Naive thymus-derived CD4-positive, alpha-beta T cell (primary cell): Measurements from ENCODE around the gene HPF1. TPM values are rescaled to one million over a fixed set of nuclear protein-coding genes. Genes with fewer than 3 reads are reported as not detected.
A peak's percentile ranks its signal among the peaks of the same experiment; 100 is the strongest.
"Not testable (repeated sequence)": the region's sequence is repeated elsewhere in the genome, so short reads cannot be mapped to it uniquely, and the experiment has no call there.

Experiments
- ATAC-seq: fragments of 150-1000 bp; cut with Tn5 transposase; 2 replicates; pipeline ENCODE4 v1.10.0; 2021; ENCODE audit warnings: mild to moderate bottlenecking, moderate library complexity
- CTCF ChIA-PET: fragments of 350-600 bp; sonication (Branson Sonifier 250); formaldehyde crosslinking; loops from one replicate; lab custom pipeline; 2021; ENCODE audit warnings: antibody characterized with exemption; lab: Charles Lee
- POLR2A ChIA-PET: fragments of 350-600 bp; sonication (Branson Sonifier 250); formaldehyde crosslinking; loops from one replicate; lab custom pipeline; 2021; ENCODE audit warnings: antibody characterized with exemption, inconsistent platforms; lab: Charles Lee
- DNase-seq, 9 donors: peaks; one replicate each; pipeline versions ENCODE4 v3.0.0 to v3.0.0-alpha.2; 2020 to 2022; ENCODE audit warnings: mixed read lengths in 1 of 9
- H3K27ac ChIP-seq: one replicate; pipeline ENCODE4 v1.7.0; 2013; ENCODE audit warnings: mild to moderate bottlenecking, low read depth, low read length, moderate library complexity
- H3K27me3 ChIP-seq, 2 donors: one replicate each; pipeline ENCODE4 v1.7.0; 2013; ENCODE audit warnings: low read length in 2 of 2, mild to moderate bottlenecking in 2 of 2, moderate library complexity in 2 of 2; ENCODE audit not compliant: control insufficient read depth in 2 of 2, insufficient read depth in 2 of 2
- H3K36me3 ChIP-seq, 3 experiments: 1 replicate in 2 of 3; 2 replicates in 1 of 3; pipeline ENCODE4 v1.7.0; 2013; ENCODE audit warnings: low read length in 3 of 3, mild to moderate bottlenecking in 3 of 3, moderate library complexity in 1 of 3; ENCODE audit not compliant: insufficient read depth in 3 of 3, control insufficient read depth in 2 of 3
- H3K4me1 ChIP-seq, 2 donors: one replicate each; pipeline ENCODE4 v1.7.0; 2013; ENCODE audit warnings: low read length in 2 of 2, mild to moderate bottlenecking in 2 of 2, moderate library complexity in 1 of 2; ENCODE audit not compliant: control insufficient read depth in 2 of 2, insufficient read depth in 2 of 2
- H3K4me3 ChIP-seq: 2 replicates; pipeline ENCODE4 v1.7.0; 2013; ENCODE audit warnings: mild to moderate bottlenecking, low read length
- H3K9me3 ChIP-seq, 3 experiments: 1 replicate in 2 of 3; 2 replicates in 1 of 3; pipeline ENCODE4 v1.7.0; 2013; ENCODE audit warnings: low read length in 3 of 3; ENCODE audit not compliant: control insufficient read depth in 2 of 3
- H3K27ac Mint-ChIP-seq, 9 donors: one replicate each; pipeline ENCODE4 v1.8.0; 2020 to 2022; ENCODE audit warnings: mixed read lengths in 9 of 9, mild to moderate bottlenecking in 8 of 9, moderate library complexity in 5 of 9, inconsistent platforms in 2 of 9
- H3K27me3 Mint-ChIP-seq, 5 donors: one replicate each; pipeline ENCODE4 v1.8.0; 2021 to 2022; ENCODE audit warnings: mixed read lengths in 5 of 5, mild to moderate bottlenecking in 1 of 5
- H3K36me3 Mint-ChIP-seq, 5 donors: one replicate each; pipeline ENCODE4 v1.8.0; 2020 to 2022; ENCODE audit warnings: mixed read lengths in 5 of 5, mild to moderate bottlenecking in 3 of 5, inconsistent platforms in 1 of 5
- H3K4me1 Mint-ChIP-seq, 7 donors: one replicate each; pipeline ENCODE4 v1.8.0; 2020 to 2022; ENCODE audit warnings: mixed read lengths in 7 of 7, mild to moderate bottlenecking in 3 of 7, inconsistent platforms in 1 of 7
- H3K4me3 Mint-ChIP-seq, 10 donors: one replicate each; pipeline ENCODE4 v1.8.0; 2020 to 2022; ENCODE audit warnings: mild to moderate bottlenecking in 10 of 10, mixed read lengths in 10 of 10, moderate library complexity in 6 of 10, inconsistent platforms in 2 of 10
- H3K9me3 Mint-ChIP-seq, 11 donors: one replicate each; pipeline ENCODE4 v1.8.0; 2020 to 2022; ENCODE audit warnings: mixed read lengths in 11 of 11, mild to moderate bottlenecking in 4 of 11, inconsistent platforms in 1 of 11, moderate library complexity in 1 of 11
- intact Hi-C, 2 donors: fragments of 100-400 bp; cut with micrococcal nuclease; formaldehyde crosslinking; loops; one replicate each; pipeline ENCODE4 v1.15.1; 2023
- polyA plus RNA-seq, 2 donors: library from polyadenylated mRNA; unstranded; fragments of 300-500 nt; fragmentation: Illumina TruSeq; gene quantifications; one replicate each; pipeline ENCODE4 v1.2.3, GENCODE V29; 2021
- total RNA-seq, 6 experiments: library from RNA in 5 of 6; stranded (reverse) in 5 of 6; gene quantifications; 1 replicate in 5 of 6; 2 replicates in 1 of 6; pipeline ENCODE4 v1.2.3 and lab custom pipeline; 2021 to 2026

Gene HPF1
- 10 to 100 TPM in 4 of 5 experiments, 1 to 10 TPM in 1; 9.9 to 23.5 (median 13.8) TPM for total RNA-seq
- 10 to 100 TPM; 21.0 to 41.6 TPM for polyA plus RNA-seq
- total RNA-seq (lab: John Stamatoyannopoulos, UW), result 6.5 reads per million, percentile 28 among the genes with 10 or more reads in this experiment

DNA sequence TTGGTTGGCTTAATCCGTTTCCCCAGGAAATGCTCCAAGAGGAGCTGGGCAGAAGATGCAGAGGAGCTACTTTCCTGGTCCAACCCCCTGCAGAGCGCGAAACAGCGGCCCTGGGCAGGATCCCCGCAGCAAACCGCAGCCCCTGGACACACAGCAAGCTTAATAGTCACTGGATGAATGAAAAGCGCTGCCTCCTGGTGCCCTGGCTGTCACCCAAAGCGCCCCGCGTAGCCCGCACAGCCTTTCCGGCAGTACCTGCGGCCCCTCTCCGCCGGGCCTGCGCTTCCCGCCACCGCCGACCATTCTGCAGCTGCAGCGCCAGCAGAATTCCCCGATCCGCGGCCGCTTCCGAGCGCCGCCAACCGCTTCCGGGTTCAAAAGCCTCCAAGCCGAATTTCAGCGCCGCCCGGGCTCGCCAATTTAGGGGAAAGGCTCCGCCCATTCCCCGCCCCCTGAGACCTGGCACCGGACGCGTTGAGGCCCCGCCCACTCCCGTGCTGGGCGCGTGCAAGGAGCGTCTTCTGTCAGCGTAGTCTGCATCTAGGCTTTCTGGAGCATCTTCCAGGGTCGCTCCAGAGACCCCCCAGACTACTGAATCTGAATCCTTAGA is at the start of gene HPF1:
Gene HPF1, minus strand, starts transcription at position 370 of the 610 bp plus-strand sequence. Its CDS starts 67 bp downstream, at position 303.
- ATAC-seq (peak; percentile 98), DNase-seq (peak; percentile 84 to 93 (median 89))
- CTCF ChIA-PET, result no interaction called here
- H3K4me3 ChIP-seq, result peak within 1 kb of the TSS; percentile 83
- H3K27ac Mint-ChIP-seq, result peak within 1 kb of the TSS; percentile 52 to 81 (median 71)
- H3K4me1 Mint-ChIP-seq, result peaks cover 19 to 38% (median 30%) of the 10 kb centered on the region in 7 donors
- H3K4me1 ChIP-seq, result peaks cover 0 to 7% of the 10 kb centered on the region in 2 donors
- H3K27me3 ChIP-seq, result no peaks in the 10 kb centered on the region
- POLR2A ChIA-PET, result interaction anchor here (0.8 kb wide), 1 partner anchor 145 kb away, joined by 3 read pairs; the partner anchor contains the start of gene NEK1
- H3K9me3 ChIP-seq, result no peaks in the 10 kb centered on the region
- intact Hi-C loops, result loop anchor here (1.0 to 5.0 kb wide), 8 partner anchors 97 to 1440 kb away; partner anchors contain the start of genes CBR4 (in 2 of the 2), CLCN3 (in 2 of the 2), DDX60 (in 1 of the 2) and NEK1 (in 1 of the 2)
- peaks cover 0 to 3% (median 0%) of the 10 kb centered on the region in 5 donors for H3K36me3 Mint-ChIP-seq
- peaks cover 0 to 22% (median 0%) of the 10 kb centered on the region in 5 donors for H3K27me3 Mint-ChIP-seq
- H3K27ac ChIP-seq, result peak within 1 kb of the TSS; percentile 66
- H3K36me3 ChIP-seq, result peaks cover 0 to 8% (median 0%) of the 10 kb centered on the region in 3 experiments
- peaks cover 0 to 2% (median 0%) of the 10 kb centered on the region in 11 donors for H3K9me3 Mint-ChIP-seq
- peak within 1 kb of the TSS; percentile 82 to 92 (median 88) for H3K4me3 Mint-ChIP-seq

DNA sequence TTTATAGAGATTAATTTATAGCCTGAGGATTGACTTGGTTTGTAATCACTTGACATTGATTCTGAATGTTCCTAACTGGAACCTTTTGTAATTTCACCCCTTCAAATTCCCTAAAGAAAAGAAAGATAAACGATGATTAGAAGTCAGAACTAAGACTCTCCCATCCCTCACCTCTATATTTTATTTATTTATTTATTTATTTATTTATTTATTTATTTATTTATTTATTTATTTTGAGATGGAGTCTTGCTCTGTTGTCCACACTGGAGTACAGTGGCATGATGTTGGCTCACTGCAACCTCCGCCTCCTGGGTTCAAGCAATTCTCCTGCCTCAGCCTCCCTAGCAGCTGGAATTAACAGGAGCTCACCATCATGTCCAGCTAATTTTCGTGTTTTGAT is 49.0 kb upstream of the HPF1 start:
- H3K4me3 Mint-ChIP-seq, POLR2A ChIA-PET, H3K27ac Mint-ChIP-seq, DNase-seq, H3K4me1 Mint-ChIP-seq, H3K36me3 ChIP-seq, H3K9me3 ChIP-seq, H3K27me3 ChIP-seq, H3K27ac ChIP-seq, H3K9me3 Mint-ChIP-seq, H3K4me1 ChIP-seq, intact Hi-C loops, H3K36me3 Mint-ChIP-seq, H3K4me3 ChIP-seq, ATAC-seq: not testable (repeated sequence)
- H3K27me3 Mint-ChIP-seq, result peaks cover 0 to 22% (median 8%) of the 10 kb centered on the region in 5 donors
- CTCF ChIA-PET, result interaction anchor here (0.6 to 1.5 kb wide), 2 partner anchors 194 to 261 kb away, joined by 3 read pairs; partner anchors contain the start of gene NEK1

- Histone ChIP-seq H3K4me1 (no peaks in the 10 kb centered on the region), H3K27ac (no peak overlapping the region), H3K4me3 (no peak overlapping the region), H3K36me3 (no peaks in the 10 kb centered on the region), H3K9me3 (no peaks in the 10 kb centered on the region), H3K27me3 (no peaks in the 10 kb centered on the region)
- Mint-ChIP-seq H3K36me3 (no peaks in the 10 kb centered on the region), H3K4me3 (no peak overlapping the region), H3K4me1 (no peaks in the 10 kb centered on the region), H3K9me3 (peaks cover 0 to 6% (median 0%) of the 10 kb centered on the region in 11 donors), H3K27me3 (peaks cover 0 to 22% (median 8%) of the 10 kb centered on the region in 5 donors), H3K27ac (no peak overlapping the region)
- ATAC-seq, result no peak
- intact Hi-C loops, result no loop called here
- ChIA-PET CTCF (interaction anchor here (1.2 kb wide), 1 partner anchor 245 kb away, joined by 3 read pairs; no protein-coding TSS in a partner anchor), POLR2A (no interaction called here)
- DNase-seq, result no peak
These were observed 45.7 kb upstream of the HPF1 start for GRCh38 chr4:169803413-169803812.

- Mint-ChIP-seq H3K36me3 (no peaks in the 10 kb centered on the region), H3K27me3 (peaks cover 0 to 22% (median 10%) of the 10 kb centered on the region in 5 donors), H3K27ac (no peak overlapping the region), H3K4me3 (no peak overlapping the region), H3K4me1 (no peaks in the 10 kb centered on the region), H3K9me3 (peaks cover 0 to 6% (median 0%) of the 10 kb centered on the region in 11 donors)
- intact Hi-C loops, result no loop called here
- ATAC-seq (no peak), DNase-seq (no peak)
- Histone ChIP-seq H3K4me1 (no peaks in the 10 kb centered on the region), H3K36me3 (no peaks in the 10 kb centered on the region), H3K9me3 (no peaks in the 10 kb centered on the region), H3K4me3 (no peak overlapping the region), H3K27me3 (no peaks in the 10 kb centered on the region), H3K27ac (no peak overlapping the region)
- CTCF ChIA-PET, result interaction anchor here (1.2 kb wide), 1 partner anchor 246 kb away, joined by 3 read pairs; no protein-coding TSS in a partner anchor
- POLR2A ChIA-PET, result no interaction called here
These were observed 45.1 kb upstream of the HPF1 start for GRCh38 chr4:169802873-169803272.

GRCh38 chr4:169800541-169800940 is 42.8 kb upstream of the HPF1 start:
- Histone ChIP-seq H3K27me3 (no peaks in the 10 kb centered on the region), H3K27ac (no peak overlapping the region), H3K36me3 (no peaks in the 10 kb centered on the region), H3K9me3 (no peaks in the 10 kb centered on the region), H3K4me1 (no peaks in the 10 kb centered on the region), H3K4me3 (no peak overlapping the region)
- Mint-ChIP-seq H3K4me1 (no peaks in the 10 kb centered on the region), H3K9me3 (peaks cover 0 to 6% (median 0%) of the 10 kb centered on the region in 11 donors), H3K4me3 (no peak overlapping the region), H3K36me3 (no peaks in the 10 kb centered on the region), H3K27ac (no peak overlapping the region), H3K27me3 (peaks cover 6 to 27% (median 14%) of the 10 kb centered on the region in 5 donors)
- ATAC-seq (no peak), DNase-seq (no peak)
- POLR2A ChIA-PET, result no interaction called here
- CTCF ChIA-PET, result no interaction called here
- intact Hi-C loops, result no loop called here

- no peaks in the 10 kb centered on the region for H3K36me3 Mint-ChIP-seq
- no peak overlapping the region for H3K27ac ChIP-seq
- peaks cover 0 to 4% (median 0%) of the 10 kb centered on the region in 11 donors for H3K9me3 Mint-ChIP-seq
- POLR2A ChIA-PET, result no interaction called here
- H3K4me3 ChIP-seq, result no peak overlapping the region
- H3K4me1 Mint-ChIP-seq, result no peaks in the 10 kb centered on the region
- H3K27me3 Mint-ChIP-seq, result peaks cover 10 to 30% (median 19%) of the 10 kb centered on the region in 5 donors
- H3K4me1 ChIP-seq, result no peaks in the 10 kb centered on the region
- H3K27me3 ChIP-seq, result no peaks in the 10 kb centered on the region
- H3K36me3 ChIP-seq, result no peaks in the 10 kb centered on the region
- no peaks in the 10 kb centered on the region for H3K9me3 ChIP-seq
- CTCF ChIA-PET, result no interaction called here
- no peak overlapping the region for H3K27ac Mint-ChIP-seq
- no peak overlapping the region for H3K4me3 Mint-ChIP-seq
- intact Hi-C loops, result no loop called here
- DNase-seq (no peak), ATAC-seq (no peak)
These were observed 41.5 kb upstream of the HPF1 start for GRCh38 chr4:169799260-169799659.
